ENCODE data around the gene SLC26A6. TPM values are rescaled to one million over a fixed set of nuclear protein-coding genes. Genes with fewer than 3 reads are reported as not detected.
A peak's percentile ranks its signal among the peaks of the same experiment; 100 is the strongest.

The SLC26A6 gene
- total and polyA plus RNA-seq, 10 of the 15 experiments (the other 5 are each of a cell fraction or from before 2014, with no cell fraction given) = 2.1 to 24.9 (median 13.3) TPM

DNA sequence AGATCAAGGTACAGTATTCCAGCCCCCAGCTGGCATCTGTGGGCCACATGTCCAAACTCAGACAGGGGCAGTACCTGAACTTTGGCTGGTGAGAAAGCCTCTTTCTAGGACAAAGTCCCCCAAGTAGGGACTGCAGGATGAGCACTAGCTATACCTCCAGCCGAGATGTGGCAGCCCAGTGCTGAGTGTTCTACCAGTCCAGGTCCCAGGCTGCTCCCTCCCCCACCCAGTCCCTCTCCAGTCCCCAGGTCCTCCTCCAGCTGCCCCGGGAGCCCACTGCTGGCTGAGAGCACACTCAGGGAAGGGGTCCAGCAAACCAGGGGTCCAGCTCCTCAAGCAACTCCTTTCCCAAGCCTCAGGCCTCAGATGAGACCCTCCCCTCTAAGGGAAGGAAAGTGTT lies 1.5 kb downstream of the SLC26A6 start:
- ATAC-seq (no peak), DNase-seq (ENCODE audit: low read depth, low spot score) (no peak), FAIRE-seq (no peak)
- intact Hi-C loops (cut with micrococcal nuclease; ENCODE audit: unreplicated experiment) (loop anchor here (2.0 kb wide), 2 partner anchors 25 to 29 kb away; partner anchors contain the start of genes CELSR3 and UQCRC1), in situ Hi-C loops (cut with MboI) (no loop called here)
- Histone ChIP-seq H3K4me1 (ENCODE audit: control insufficient read depth, insufficient read depth, low read length) (peaks cover 11% of the 10 kb centered on the region; the same call in 1 of the 2 replicates), H3K9ac (ENCODE audit: control insufficient read depth, insufficient read depth, low read length) (no peak overlapping the region), H3K4me3 (0 out of 2 replicates have a peak overlapping the region, but pooled peaks have one; percentile 77), H3K27me3 (replicated peaks in 1 of 2; ENCODE audit: control insufficient read depth in 2 of 2, insufficient read depth in 2 of 2, low read length in 1 of 2) (no peaks in the 10 kb centered on the region), H3K36me3 (ENCODE audit: control insufficient read depth in 2 of 2, insufficient read depth in 2 of 2, low read length in 1 of 2) (peaks cover 0 to 4% of the 10 kb centered on the region in 2 experiments; a peak in 3 of 4 replicates), H3K4me2 (ENCODE audit: control insufficient read depth, insufficient read depth) (peak overlapping the region; percentile 58), H3K9me3 (replicated peaks; ENCODE audit: control insufficient read depth, insufficient read depth, low read length) (no peaks in the 10 kb centered on the region), H2AFZ (ENCODE audit: control insufficient read depth, low read depth, low read length) (no peak overlapping the region), H4K20me1 (ENCODE audit: control insufficient read depth, insufficient read depth) (no peaks in the 10 kb centered on the region), H3K27ac (ENCODE audit: control insufficient read depth, insufficient read depth) (no peak overlapping the region), H3K79me2 (ENCODE audit: control insufficient read depth, insufficient read depth, low read length) (peaks cover 3% of the 10 kb centered on the region)
- ChIA-PET POLR2A (interaction anchor here (1.7 kb wide), 1 partner anchor 161 kb away, joined by 5 read pairs; no protein-coding TSS in a partner anchor), RAD21 (ENCODE audit: unreplicated experiment) (interaction anchor here (2.7 to 3.5 kb wide), 2 partner anchors 76 to 233 kb away, joined by 18 to 32 read pairs; partner anchors contain the start of gene PFKFB4), CTCF (interaction anchor here (1.4 to 4.6 kb wide), 7 partner anchors 10 to 354 kb away, joined by 3 to 48 read pairs (median 7); partner anchors contain the start of gene PFKFB4), SMC1A (ENCODE audit: uncharacterized antibody, unreplicated experiment) (no interaction called here)
- TF ChIP-seq GATAD2B (conservative IDR thresholded peaks at IDR 0.05; ENCODE audit: low read depth) = no peak
- TF ChIP-seq, protein P1, sequence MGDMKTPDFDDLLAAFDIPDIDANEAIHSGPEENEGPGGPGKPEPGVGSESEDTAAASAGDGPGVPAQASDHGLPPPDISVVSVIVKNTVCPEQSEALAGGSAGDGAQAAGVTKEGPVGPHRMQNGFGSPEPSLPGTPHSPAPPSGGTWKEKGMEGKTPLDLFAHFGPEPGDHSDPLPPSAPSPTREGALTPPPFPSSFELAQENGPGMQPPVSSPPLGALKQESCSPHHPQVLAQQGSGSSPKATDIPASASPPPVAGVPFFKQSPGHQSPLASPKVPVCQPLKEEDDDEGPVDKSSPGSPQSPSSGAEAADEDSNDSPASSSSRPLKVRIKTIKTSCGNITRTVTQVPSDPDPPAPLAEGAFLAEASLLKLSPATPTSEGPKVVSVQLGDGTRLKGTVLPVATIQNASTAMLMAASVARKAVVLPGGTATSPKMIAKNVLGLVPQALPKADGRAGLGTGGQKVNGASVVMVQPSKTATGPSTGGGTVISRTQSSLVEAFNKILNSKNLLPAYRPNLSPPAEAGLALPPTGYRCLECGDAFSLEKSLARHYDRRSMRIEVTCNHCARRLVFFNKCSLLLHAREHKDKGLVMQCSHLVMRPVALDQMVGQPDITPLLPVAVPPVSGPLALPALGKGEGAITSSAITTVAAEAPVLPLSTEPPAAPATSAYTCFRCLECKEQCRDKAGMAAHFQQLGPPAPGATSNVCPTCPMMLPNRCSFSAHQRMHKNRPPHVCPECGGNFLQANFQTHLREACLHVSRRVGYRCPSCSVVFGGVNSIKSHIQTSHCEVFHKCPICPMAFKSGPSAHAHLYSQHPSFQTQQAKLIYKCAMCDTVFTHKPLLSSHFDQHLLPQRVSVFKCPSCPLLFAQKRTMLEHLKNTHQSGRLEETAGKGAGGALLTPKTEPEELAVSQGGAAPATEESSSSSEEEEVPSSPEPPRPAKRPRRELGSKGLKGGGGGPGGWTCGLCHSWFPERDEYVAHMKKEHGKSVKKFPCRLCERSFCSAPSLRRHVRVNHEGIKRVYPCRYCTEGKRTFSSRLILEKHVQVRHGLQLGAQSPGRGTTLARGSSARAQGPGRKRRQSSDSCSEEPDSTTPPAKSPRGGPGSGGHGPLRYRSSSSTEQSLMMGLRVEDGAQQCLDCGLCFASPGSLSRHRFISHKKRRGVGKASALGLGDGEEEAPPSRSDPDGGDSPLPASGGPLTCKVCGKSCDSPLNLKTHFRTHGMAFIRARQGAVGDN (IDR thresholded peaks at IDR 0.05) = no peak
- TF ChIP-seq CREM (IDR thresholded peaks at IDR 0.05; ENCODE audit: low read depth) = no peak
- TF ChIP-seq NR2C1 (IDR thresholded peaks at IDR 0.05) = no peak
- no peak for TF ChIP-seq BRCA1 (IDR thresholded peaks at IDR 0.05; ENCODE audit: low read depth, low read length)
- TF ChIP-seq EGR1 (IDR thresholded peaks at IDR 0.05; ENCODE audit: borderline replicate concordance in 1 of 2, low read depth in 2 of 2, low read length in 2 of 2) = no peak
- TF ChIP-seq, protein P2, sequence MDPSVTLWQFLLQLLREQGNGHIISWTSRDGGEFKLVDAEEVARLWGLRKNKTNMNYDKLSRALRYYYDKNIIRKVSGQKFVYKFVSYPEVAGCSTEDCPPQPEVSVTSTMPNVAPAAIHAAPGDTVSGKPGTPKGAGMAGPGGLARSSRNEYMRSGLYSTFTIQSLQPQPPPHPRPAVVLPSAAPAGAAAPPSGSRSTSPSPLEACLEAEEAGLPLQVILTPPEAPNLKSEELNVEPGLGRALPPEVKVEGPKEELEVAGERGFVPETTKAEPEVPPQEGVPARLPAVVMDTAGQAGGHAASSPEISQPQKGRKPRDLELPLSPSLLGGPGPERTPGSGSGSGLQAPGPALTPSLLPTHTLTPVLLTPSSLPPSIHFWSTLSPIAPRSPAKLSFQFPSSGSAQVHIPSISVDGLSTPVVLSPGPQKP (IDR thresholded peaks at IDR 0.05; ENCODE audit: low read depth, low read length) = no peak
- TF ChIP-seq YBX1 (IDR thresholded peaks at IDR 0.05) = no peak
- no TSS peak for BruUV-seq (replicated peaks)
- whole genome bisulfite sequencing (ENCODE audit: insufficient coverage, insufficient replicate concordance, low lambda C conversion rate, missing lambda C conversion rate) = 72% methylated on average over 2 of the region's 2 CpGs
